LNCAP (cell line): Measurements from ENCODE around the gene KDM3A.

ENCODE experiments used
- CTCF ChIP-seq: fragments of 450-650 bp; IDR thresholded peaks from 2 replicates; pipeline ENCODE4 v1.5.1; 2017; ENCODE audit warnings: mild to moderate bottlenecking

The KDM3A gene

GRCh38 chr2:86468162-86469033 lies 27.2 kb downstream of the KDM3A start:
- TF ChIP-seq CTCF: no peak

GRCh38 chr2:86470890-86471289 lies 29.7 kb downstream of the KDM3A start:
- no peak for TF ChIP-seq CTCF

- TF ChIP-seq CTCF: no peak
These were observed 30.5 kb downstream of the KDM3A start for GRCh38 chr2:86471637-86472036.

GRCh38 chr2:86476092-86476491 lies 34.9 kb downstream of the KDM3A start:
- TF ChIP-seq CTCF: no peak

- no peak for TF ChIP-seq CTCF
These were observed 35.7 kb downstream of the KDM3A start for GRCh38 chr2:86476918-86477317.

GRCh38 chr2:86477349-86477748 lies 36.2 kb downstream of the KDM3A start:
- TF ChIP-seq CTCF: no peak

- TF ChIP-seq CTCF: no peak
These were observed 38.9 kb downstream of the KDM3A start for GRCh38 chr2:86480105-86480504.
